Esophagus mucosa (tissue), 1 donor: Measurements from ENCODE around the gene B4GALNT3. TPM values are rescaled to one million over a fixed set of nuclear protein-coding genes. Genes with fewer than 3 reads are reported as not detected.
A peak's percentile ranks its signal among the peaks of the same experiment; 100 is the strongest.
"Not testable (repeated sequence)": the region's sequence is repeated elsewhere in the genome, so short reads cannot be mapped to it uniquely, and the experiment has no call there.

Source experiments
- ATAC-seq: fragments of 200-7000 bp; cut with Tn5 transposase; one replicate; pipeline ENCODE4 v1.9.1; 2020
- total RNA-seq: library from RNA; stranded (reverse); gene quantifications from one replicate; pipeline ENCODE4 v1.2.4, GENCODE V29; 2023
- donor health status: DM: yes; HTN: yes; CAD: no.

B4GALNT3 gene
- total RNA-seq, result 25.9 TPM

DNA sequence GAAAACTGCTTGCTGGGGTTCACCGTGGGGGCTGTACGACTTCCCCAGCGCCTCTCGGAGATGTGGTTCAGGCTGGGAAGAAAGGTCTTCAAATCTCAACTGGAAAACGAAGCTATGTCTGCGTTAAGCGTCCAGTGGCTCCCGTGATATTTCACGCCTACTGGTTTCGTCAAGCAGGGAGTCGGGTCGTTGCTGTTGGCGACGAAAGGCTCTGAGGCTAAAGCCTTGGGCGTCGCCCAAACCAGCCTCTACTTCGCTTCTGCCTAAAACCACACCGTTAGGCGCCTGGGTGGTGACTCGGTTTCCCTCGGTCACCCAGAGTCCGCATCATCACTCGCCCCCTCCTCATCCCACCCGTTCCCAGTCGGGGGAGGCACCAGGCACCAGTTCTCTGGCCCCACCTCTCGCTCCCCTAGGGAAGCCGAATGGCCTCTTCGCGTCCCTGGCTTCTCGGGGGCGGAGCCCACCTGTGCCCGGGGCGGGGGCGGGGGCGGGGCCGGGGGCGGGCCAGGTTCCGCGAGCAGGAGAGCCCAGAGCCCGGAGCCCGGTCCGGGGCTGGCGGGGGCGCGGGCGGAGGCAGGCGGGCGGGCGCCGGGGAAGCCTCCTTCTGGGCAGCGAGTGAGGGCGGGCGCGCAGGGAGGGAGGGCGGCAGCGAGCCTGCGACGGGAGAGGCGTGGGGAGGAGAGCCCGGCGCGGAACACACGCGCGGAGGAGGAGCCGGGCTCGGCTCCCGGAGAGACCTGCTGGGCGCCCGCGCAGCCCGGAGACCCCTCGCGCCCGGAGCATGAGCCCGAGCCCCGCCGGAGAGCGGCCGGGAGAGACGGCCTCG is at the start of gene B4GALNT3:
B4GALNT3 (plus strand) TSS at position 510 of the 829 bp plus-strand sequence. CDS start 438 bp downstream, outside the sequence.
- ATAC-seq, result peak; percentile 77

DNA sequence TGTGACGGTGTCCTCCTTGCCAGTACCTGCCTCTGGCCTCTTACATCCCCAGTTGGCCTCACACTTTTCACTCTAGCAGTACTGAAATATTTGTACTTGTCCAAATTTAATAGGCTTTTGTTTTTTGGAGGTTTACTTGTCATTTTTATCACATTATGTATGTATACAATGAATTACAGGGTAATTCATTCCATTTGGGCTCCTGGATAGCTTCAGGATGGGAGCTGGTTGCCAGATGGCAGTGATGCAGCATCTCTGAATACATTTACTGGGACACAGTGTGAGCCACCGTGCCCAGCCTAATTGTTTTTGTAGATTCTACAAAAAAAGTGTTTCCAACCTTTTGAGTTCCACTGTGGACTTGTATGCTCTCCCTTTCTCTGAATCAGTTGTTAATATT is 44.9 kb upstream of the B4GALNT3 start:
- ATAC-seq, result no peak

DNA sequence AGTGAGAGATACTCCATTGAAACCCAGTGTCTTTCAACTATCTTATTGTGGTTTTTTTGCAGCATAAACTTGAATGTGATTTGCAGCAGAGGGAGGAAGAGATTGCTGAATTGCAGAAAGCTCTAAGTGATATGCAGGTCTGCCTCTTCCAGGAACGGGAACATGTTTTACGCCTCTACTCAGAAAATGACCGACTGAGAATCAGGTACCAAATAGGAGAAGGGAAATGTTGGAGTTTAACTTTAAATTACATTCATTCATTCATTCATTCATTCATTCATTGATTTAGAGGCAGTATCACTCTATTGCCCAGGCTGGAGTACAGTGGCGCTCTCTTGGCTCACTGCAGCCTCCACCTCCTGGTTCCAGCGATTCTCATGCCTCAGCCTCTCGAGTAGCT is 41.3 kb upstream of the B4GALNT3 start:
- ATAC-seq, result no peak

DNA sequence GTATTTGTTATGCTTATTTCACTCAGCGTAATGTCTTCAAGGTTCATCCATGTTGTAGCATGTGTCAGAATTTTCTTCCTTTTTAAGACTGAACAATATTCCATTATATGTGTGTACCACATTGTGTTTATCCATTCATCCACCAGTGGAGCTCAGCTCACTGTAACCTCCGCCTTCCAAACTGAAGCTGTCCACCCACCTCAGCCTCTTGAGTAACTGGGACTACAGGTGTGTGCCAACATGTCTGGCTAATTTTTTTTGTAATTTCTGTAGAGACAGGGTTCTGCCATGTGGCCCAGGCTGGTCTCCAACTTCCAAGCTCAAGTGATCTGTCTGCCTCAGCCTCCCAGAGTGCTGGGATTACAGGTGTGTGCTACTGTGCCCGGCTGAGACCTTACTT is 37.2 kb upstream of the B4GALNT3 start:
- no peak for ATAC-seq

DNA sequence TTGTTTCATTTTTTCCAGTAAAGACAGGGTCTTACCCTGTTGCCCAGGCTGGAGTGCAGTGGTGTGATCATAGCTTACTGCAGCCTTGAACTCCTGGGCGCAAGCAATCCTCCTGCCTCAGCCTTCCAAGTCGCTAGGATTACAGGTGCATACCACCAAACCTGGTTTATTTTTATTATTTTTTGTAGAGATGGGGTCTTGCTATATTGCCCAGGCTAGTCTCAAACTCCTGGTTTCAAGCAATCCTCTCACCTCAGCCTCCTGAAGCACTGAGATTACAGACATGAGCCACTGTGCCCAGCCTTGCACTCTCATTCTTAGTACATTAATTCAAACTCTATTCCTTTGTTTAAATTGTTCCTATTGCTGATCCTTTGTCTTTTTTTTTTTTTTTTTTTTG is 24.0 kb upstream of the B4GALNT3 start:
- not testable (repeated sequence) for ATAC-seq

DNA sequence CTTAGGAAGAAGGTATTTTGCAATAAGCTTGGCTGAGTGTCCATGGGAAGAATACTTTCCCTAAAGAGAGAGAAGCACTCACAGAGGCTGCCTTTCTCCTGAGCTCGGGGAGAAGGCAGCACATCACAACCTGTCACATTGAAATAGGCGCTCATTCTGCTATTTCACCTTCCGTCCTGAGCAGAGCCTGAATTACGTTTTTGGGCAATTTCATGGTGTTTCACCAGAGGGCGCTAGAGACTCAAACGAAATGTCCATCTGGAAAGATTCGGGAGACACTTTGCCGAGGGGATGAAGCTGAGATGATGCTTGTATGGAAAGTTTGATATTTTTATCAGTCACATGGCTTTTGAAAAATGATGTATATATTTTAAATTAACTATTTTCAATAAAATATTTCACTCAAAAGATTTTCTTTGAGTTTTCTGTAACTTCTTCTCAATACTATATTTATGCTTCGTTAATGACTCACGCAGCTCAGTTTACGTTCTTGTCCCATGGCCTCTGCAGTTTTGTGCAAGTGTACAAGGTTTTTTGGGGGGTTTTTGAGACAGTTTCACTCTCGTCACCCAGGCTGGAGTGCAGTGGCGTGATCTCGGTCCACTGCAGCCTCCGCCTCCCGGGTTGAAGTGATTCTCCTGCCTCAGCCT is 17.4 kb upstream of the B4GALNT3 start:
- peak; percentile 55 for ATAC-seq

DNA sequence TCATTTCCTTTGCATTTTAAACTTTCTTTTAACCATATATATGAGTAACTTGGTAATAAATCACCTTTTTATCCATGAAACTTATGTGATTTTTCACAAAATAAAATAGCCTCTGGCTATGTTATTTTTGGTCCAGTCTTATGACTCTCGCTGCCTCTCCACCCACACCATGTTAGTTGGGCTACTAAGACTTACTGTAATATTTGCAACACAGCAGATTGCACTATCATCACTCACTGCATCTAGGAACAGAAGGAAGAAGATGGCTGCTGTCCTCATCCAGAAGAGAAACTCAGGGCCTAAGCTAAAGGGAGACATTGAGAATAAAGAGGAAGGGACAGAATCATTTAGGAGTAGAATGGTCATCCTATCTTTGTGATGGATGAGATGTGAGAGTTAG is 12.6 kb upstream of the B4GALNT3 start:
- no peak for ATAC-seq

DNA sequence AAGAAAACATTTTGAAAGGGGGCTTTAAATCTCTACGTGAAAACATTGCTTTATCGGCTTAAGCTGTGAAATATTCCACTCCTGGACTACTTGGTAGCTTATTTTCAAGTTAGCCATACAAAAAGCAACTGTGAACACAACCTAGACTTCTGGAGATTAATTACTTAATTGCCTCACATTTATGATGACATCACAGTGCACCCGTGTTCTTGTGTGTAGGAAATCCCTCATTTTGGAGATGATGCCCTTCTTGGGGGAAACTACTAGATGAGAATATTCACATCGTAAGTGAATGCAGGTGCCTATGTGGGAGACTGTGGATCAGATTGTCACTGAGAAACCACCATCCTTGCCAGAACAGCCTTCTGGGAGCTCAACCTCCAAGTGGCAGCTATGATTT is 10.5 kb upstream of the B4GALNT3 start:
- ATAC-seq, result no peak

DNA sequence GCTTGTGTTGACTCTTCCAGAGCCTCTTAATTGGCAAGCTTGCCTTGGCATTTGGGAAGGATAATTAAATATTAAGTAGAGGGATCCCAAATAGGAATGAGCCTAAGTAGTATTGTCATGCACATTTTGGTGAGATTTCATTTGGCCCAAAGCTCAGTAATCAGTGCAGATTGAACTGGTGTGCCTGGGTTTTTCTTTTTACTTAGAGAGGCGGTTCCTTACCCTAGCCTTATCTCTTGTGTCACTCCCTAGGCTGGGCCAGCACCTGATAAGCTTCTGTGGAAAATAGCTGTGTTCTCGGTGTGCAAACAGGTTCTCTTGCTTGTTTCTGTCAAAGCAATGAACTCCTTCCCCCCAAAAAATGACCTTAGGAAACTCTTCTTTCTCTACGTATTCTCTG is 9.3 kb upstream of the B4GALNT3 start:
- ATAC-seq, result no peak

DNA sequence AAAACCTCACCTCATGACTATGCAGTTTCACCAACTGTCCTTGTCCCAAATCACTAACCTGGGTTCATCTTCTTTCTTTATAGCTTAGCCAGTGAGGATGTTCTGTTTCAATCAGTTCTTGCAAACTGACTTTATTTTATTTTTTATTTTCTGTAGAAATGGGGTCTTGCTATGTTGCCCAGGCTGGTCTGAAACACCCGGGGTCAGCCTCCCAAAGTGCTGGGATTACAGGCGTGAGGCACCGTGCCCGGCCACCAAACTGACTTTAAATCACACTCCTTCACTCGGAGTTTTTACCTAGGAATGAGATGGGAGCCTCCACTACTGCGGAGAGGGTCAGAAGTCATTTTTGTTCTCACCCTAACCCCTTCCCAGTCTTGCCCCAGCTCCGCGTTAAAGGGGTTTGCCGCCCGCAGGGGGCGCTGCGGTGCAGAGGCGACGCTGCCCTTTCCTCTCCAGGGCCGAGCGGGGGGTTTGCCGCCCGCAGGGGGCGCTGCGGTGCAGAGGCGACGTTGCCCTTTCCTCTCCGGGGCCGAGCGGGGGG is 7.0 kb upstream of the B4GALNT3 start:
- no peak for ATAC-seq

DNA sequence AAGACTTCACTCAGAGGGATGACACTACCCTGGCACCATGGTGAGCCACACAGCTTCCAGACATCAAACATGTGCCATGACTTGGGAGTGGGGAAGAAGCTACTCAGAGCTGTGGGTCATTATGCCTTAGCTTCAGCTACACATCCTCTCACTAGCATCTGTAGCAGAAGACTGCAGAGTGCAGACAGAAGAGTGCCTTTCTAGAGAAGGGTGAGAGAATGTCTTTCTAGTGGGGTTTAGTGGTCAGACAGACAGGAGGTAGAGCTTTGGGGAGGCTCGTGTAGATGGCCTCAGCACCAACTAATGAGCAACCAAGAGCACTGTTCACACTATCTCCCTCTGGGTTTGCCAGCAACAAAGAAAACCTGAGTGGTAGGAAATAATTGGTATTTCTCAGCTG is 4.9 kb upstream of the B4GALNT3 start:
- ATAC-seq, result no peak

DNA sequence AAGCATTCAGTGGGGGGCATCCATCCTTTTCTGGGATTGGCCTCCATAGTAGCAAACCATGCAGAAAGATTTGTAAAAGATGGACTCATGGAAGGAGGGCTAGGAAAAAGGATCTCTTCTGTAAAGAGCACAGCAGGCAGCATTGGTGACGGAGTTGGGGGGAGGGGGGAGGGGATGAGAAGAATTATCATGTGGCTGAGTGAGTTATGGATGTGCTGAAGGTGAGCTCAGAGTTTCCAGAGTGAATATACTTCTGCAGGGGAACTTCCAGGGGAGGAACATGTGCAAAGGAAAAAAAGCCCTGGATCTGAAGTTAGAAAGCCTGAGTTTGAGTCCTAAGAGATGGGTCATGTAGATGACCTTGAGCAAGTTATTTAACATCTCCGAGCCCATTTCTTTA is 3.9 kb upstream of the B4GALNT3 start:
- ATAC-seq, result no peak

DNA sequence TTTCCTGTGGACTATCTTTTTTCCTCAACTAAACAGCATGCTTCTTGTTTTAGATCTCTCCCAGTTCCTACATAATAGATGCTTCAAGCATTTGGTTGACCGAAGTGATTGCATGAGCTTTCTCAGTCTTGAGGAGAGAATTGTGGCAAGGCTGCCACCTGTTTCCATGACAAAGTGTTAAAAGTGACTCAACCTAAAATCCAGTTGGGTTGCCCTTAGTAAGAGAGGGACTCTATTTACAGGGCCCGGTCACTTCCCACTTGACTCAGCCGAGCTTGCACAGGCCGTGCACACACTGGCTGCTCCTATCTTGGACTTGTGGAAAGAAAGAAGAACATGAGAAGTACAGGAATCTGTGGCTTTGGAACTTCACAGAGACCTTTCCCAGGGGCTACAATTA is 2.1 kb upstream of the B4GALNT3 start:
- ATAC-seq, result peak; percentile 29

DNA sequence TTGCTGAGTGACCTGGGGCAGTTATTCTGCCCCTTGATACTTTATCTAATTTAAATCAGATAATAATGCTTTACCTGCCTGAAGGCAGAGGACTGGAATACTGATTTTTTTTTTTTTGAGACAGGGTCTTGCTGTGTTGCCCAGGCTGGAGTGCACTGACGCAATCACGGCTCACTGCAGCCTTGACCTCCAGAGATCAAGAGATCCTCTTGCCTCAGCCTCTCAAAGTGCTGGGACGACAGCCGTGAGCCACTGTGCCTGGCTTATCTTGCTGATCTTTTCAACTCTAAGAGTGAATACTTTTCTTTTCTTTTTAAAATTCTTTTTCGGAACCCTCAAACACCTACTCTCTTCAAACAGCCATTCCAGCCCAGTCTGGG is 699 bp upstream of the B4GALNT3 start:
- ATAC-seq, result no peak

DNA sequence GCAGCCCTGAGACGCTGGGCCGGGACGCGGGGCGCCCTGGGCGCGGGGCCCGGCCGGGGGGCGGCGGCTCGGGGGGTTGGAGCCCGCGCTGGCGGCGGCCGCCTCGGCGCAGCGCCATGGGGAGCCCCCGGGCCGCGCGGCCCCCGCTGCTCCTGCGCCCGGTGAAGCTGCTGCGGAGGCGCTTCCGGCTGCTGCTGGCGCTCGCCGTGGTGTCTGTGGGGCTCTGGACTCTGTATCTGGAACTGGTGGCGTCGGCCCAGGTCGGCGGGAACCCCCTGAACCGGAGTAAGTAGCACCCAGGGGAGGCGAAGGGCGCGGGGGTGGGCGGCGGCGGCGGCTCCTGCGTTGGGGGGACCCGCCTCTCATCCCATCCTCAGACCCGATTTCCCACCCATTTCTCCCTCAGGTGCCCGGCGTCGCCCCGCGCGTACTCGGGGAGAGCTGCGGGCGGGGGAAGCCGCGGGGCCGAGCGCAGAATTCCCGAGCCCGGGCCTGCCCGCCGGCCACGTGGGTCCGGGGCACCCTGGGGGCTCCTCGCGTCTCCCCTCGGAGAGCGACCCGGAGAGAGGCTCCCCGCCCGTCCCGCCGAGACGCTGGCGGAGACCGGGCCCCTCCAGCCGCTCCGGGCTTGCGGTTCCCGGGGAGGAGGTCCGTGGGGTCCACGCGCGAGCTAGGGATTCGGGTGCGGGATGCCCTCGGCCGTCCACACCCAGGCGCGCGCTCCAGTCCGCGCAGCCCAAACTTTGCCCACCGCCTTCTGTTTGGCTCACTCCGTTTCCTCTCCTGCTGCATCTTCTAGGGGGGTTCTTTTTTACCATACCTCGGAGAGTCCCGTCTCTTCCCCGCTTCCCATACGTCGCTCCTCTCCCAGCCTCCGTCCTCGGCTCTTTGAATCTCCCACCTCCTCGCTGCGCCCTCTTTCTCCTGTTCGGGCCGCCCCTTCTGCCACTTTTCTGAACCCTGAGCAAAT is 807 bp downstream of the B4GALNT3 start:
- ATAC-seq, result peak; percentile 7

DNA sequence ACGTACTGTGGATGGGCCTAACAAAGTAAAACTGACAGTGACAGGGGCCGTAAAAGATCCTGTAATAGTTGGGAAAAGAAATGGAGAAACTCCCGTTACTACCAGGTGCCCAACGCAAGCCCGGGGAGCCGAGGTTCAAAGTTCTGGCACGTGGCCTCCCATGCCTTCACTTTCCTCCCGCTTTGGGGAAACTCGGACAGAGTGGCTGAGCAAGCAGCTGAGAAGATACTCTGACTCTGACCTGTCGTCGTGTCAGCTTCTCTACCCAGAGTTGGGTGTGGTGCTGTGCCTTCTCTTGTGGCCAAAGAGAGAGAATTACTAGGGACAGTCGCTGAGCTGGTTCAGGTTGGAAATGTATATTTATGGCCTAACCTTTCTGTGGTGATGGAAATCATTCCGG is 1.7 kb downstream of the B4GALNT3 start:
- ATAC-seq, result peak; percentile 42

DNA sequence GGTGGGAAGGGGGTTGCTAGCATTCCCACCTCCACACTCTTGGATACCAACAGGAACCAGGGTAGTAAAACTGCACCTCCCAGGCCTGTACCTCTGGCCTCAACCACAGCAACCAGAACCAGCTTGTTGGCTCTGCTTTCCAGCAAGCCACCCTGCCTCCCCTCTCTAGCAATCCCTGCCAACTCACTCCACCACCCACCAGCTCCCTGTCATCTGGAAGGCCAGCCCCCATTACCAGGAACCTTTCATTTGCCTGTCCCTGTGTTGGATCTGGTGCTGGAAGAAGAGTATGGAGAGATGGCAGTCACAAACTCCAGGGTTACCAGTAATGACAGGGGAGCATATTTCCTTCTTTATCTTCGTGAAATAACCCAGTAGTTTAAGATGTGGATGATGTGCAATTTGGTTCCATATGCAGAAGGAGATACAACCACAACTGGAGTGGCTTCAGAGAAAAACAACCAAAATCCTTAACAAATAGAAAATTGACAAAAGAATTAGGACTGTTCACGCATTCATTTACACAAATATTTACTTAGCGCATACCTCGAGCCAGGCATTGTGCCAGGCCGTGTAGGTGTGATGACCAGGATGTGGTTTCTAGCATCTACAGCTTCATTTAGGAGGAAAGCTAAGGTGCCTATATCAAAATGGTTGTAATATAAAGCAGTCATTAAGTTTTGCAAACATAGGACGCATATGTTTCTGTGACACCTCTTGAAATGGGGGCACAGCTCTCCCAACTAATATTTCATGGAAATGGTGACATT is 3.4 kb downstream of the B4GALNT3 start:
- no peak for ATAC-seq

DNA sequence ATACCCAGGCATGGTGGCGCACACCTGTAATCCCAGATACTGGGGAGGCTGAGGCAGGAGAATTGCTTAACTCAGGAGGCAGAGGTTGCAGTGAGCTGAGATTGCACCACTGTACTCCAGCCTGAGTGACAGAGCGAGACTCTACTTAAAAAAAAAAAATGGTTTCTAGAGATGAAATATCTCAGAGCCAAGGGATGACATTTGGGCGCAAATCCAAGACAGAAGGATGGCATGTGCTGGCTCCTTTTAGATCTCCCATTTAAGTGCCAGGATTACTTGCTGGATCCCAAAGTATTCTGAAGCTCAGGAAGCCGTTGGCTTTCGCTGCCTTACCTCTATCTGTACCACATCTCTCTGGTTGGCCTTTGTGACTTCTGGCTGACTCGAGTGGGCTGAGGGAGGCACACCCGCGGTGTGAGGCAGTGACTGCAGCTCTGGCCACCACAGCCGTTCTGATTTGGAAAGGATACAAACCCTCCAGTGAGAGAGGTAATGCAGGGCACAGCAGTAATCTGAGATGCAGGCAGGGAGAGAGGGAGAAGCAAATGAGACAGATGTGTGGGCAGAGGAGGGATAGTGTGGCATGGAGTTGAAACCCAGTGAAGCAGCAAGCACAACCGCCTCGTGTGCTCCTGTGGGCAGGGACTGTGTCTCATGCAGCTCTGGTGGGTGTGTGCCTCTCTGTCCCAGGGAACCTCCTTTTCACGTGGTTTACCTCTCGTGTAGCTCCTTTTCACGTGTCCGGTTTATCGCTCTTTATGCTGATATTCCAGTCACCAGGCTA is 4.9 kb downstream of the B4GALNT3 start:
- no peak for ATAC-seq

DNA sequence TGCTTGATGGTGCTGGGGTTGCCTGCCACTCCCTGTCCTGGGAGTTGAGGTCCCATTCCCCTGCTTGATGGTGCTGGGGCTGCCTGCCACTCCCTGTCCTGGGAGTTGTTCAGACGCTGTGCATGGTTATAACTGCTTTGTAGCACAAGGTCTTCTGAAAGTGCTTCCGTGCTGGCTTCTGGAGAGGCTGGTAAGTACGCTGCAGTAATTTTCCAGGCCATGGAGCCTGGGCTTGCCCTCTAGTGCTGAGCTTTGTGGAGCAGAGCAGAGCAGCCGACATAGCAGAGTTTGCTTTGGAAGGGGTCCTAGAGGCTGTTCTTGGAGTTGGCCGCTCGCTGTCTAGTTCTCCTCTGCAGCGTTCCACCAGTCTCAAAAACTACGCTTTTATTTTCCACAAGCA is 6.3 kb downstream of the B4GALNT3 start:
- ATAC-seq, result no peak

DNA sequence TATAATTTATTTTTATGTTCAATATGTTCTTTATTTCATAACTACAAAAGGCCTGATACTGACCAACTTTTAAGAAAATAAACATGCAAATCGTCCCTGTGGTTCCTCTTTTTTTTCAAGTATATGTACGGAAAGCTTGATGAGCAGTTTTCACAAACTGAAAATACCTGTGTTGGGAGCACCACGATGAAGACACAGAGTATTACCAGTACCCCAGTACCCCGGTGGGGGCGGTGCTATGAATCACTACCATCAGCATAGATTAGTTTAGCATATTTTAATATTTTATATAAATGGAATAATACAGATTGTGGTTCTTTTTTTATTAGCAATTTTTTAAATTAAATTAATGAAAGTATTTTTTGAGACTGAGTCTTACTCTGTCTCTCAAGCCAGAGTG is 7.0 kb downstream of the B4GALNT3 start:
- ATAC-seq, result no peak

DNA sequence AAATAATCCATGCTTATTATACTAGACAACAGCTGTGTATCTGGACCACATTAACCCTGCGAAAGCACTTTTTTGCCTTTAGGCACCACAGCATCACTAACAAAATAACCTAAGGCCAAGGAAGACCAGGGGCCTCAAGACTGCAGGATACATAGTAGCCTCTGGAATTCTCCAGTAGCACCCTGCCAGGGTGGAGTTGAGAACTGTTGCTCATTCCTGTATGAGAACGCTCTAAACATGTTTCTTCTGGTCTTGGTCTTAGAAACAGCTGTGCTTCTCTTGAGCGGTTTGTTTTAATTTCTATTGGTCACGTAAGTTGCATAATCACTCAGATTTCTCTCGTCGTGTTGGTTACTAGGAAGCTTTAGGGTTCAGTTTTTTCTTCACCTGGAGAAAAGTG is 7.9 kb downstream of the B4GALNT3 start:
- ATAC-seq, result peak; percentile 68
